Fibroblast of lung (primary cell): Measurements from ENCODE around the gene DCTN2. TPM values are rescaled to one million over a fixed set of nuclear protein-coding genes. Genes with fewer than 3 reads are reported as not detected.

Experiments used
- DNase-seq, 2 donors: peaks; one replicate each; pipeline versions ENCODE4 v3.0.0 to v3.0.0-alpha.2; 2010; ENCODE audit warnings: low read depth in 2 of 2
- H2AFZ ChIP-seq: 2 replicates; pipeline ENCODE4 v1.5.1; 2012; ENCODE audit warnings: low read length, control low read depth, inconsistent platforms
- H3K27ac ChIP-seq: 2 replicates; pipeline ENCODE4 v1.5.1; 2011; ENCODE audit warnings: low read length, control low read depth; ENCODE audit not compliant: insufficient read depth
- H3K27me3 ChIP-seq: 2 replicates; pipeline ENCODE4 v1.5.1; 2011; ENCODE audit warnings: mild to moderate bottlenecking, low read length; ENCODE audit not compliant: control insufficient read depth, insufficient read depth
- H3K36me3 ChIP-seq: 2 replicates; pipeline ENCODE4 v1.5.1; 2011; ENCODE audit warnings: low read length; ENCODE audit not compliant: control insufficient read depth, insufficient read depth
- H3K4me1 ChIP-seq: 2 replicates; pipeline ENCODE4 v1.5.1; 2011; ENCODE audit warnings: low read length; ENCODE audit not compliant: control insufficient read depth, insufficient read depth; ENCODE audit errors: extremely low read depth
- H3K4me2 ChIP-seq: 2 replicates; pipeline ENCODE4 v1.5.1; 2011; ENCODE audit warnings: low read length, control low read depth; ENCODE audit not compliant: insufficient read depth; ENCODE audit errors: extremely low read depth
- H3K4me3 ChIP-seq, 4 experiments: fragments of 200-600 bp in 1 of 4; sonication (generic) in 1 of 4; replicated peaks in 1 of 4; 2 replicates each; pipeline ENCODE4 v1.5.1; 2011 to 2016; ENCODE audit warnings: low read length in 4 of 4, low read depth in 3 of 4, mild to moderate bottlenecking in 3 of 4, control low read depth in 2 of 4, inconsistent platforms in 1 of 4, mixed read lengths in 1 of 4; ENCODE audit not compliant: insufficient read depth in 1 of 4; ENCODE audit errors: control extremely low read depth in 1 of 4
- H3K79me2 ChIP-seq: 2 replicates; pipeline ENCODE4 v1.5.1; 2012; ENCODE audit warnings: mild to moderate bottlenecking, low read length, inconsistent platforms; ENCODE audit not compliant: control insufficient read depth, insufficient read depth
- H3K9ac ChIP-seq: 2 replicates; pipeline ENCODE4 v1.5.1; 2011; ENCODE audit warnings: mild to moderate bottlenecking, low read length, control low read depth; ENCODE audit not compliant: insufficient read depth
- H3K9me3 ChIP-seq: 2 replicates; pipeline ENCODE4 v1.5.1; 2012; ENCODE audit warnings: low read depth, low read length; ENCODE audit not compliant: control insufficient read depth, insufficient read depth
- H4K20me1 ChIP-seq: 2 replicates; pipeline ENCODE4 v1.5.1; 2011; ENCODE audit warnings: low read length; ENCODE audit not compliant: control insufficient read depth, insufficient read depth; ENCODE audit errors: extremely low read depth
- CTCF ChIP-seq, 2 donors: IDR thresholded peaks in 1 of 2; conservative IDR thresholded peaks in 1 of 2; 1 replicate in 1 of 2; 2 replicates in 1 of 2; pipeline ENCODE4 v1.5.1; 2011 to 2012; ENCODE audit warnings: low read length in 2 of 2, control low read depth in 1 of 2, inconsistent platforms in 1 of 2, low read depth in 1 of 2, mild to moderate bottlenecking in 1 of 2
- EZH2 ChIP-seq: IDR thresholded peaks from 2 replicates; pipeline ENCODE4 v1.5.1; 2012; ENCODE audit warnings: low read length, control low read depth, mild to moderate bottlenecking; ENCODE audit errors: missing control alignments
- polyA minus RNA-seq: library from RNA; depleted of rRNA, polyadenylated mRNA; stranded (reverse); fragments of >200 nt; gene quantifications from 2 replicates; pipeline ENCODE4 v1.2.3, GENCODE V29; 2011; ENCODE audit warnings: low replicate concordance
- polyA plus RNA-seq, 2 donors: library from polyadenylated mRNA; depleted of rRNA in 1 of 2; stranded (reverse) in 1 of 2; unstranded in 1 of 2; fragments of >200 nt; gene quantifications; 2 replicates each; pipeline ENCODE4 v1.2.1, GENCODE V29; 2011 to 2012; ENCODE audit warnings: missing spikeins in 1 of 2
- total RNA-seq: library from RNA; depleted of rRNA; stranded (reverse); fragments of >200 nt; gene quantifications from 2 replicates; pipeline ENCODE4 v1.2.1, GENCODE V29; 2014

The DCTN2 gene
- total RNA-seq, result 101 and 108 TPM in 2 replicates
- 211 and 229 TPM in 2 replicates for polyA plus RNA-seq
- polyA plus RNA-seq (2012), result 160 and 172 TPM in 2 replicates
- polyA minus RNA-seq, result 97.2 and 166 TPM in 2 replicates

DNA sequence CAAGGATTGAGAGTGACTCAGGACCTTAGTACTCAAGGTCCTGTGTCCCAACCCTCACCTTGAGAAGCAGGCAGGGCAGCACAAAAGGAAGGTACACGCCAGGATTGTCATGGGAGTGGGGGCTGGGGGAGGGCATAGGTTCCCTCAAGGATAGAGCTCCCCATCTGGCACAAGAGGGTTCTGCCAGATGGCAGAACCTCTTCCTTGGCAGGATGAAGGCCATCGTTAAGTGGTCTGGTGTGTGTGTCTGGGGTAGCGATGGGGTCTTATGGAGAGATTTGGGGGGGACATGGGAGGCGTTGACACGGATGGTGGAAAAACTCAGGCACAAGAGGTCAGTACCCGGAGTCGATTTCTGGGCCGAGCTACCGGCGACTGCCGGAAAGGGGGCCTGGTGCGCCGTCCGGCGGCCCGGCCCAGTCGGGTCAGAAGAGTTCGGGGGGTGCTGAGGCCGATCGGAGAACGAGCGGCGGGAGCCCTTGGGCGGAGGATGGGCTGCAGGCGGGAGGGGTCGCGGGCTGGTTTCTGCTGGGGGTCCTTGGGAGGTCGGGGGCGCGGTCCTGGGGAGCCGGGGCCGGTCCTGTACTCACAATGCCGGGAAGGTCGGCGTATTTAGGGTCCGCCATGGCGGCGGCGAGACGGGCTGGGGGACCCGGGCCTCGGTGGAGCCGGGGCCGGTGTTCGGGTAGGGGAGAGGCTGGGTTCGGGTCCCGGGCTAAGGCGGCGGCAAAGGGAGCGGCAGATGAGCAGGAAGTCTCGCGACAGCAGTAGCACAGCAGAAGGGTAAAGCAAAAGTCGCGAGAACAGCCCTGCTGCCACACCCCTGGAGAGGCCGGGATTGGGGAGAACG is at the start of gene DCTN2:
TSS of gene DCTN2 (minus strand) at position 755 of the 850 bp plus-strand sequence. CDS start at position 626, 129 bp downstream.
- H2AFZ ChIP-seq, result peak within 1 kb of the TSS; percentile 34
- H3K27ac ChIP-seq, result peak within 1 kb of the TSS; percentile 82
- H3K9me3 ChIP-seq, result no peaks in the 10 kb centered on the region
- peaks cover 28% of the 10 kb centered on the region for H3K79me2 ChIP-seq
- peaks cover 10% of the 10 kb centered on the region for H3K27me3 ChIP-seq
- H3K4me2 ChIP-seq, result peak within 1 kb of the TSS; percentile 96
- H3K4me3 ChIP-seq, result peak within 1 kb of the TSS; percentile 78 to 96 (median 88)
- TF ChIP-seq EZH2 (no peak), CTCF (conservative IDR thresholded peaks at IDR 0.05 in 1 of 2, IDR thresholded peaks at IDR 0.05 in 1 of 2; ENCODE audit: low read depth in 1 of 2, low read length in 2 of 2) (peak in 1 of 2 donors; percentile 13)
- peaks cover 1% of the 10 kb centered on the region for H3K36me3 ChIP-seq
- peak within 1 kb of the TSS; percentile 90 for H3K9ac ChIP-seq
- peak; percentile 94 to 97 for DNase-seq
- H3K4me1 ChIP-seq, result peaks cover 7% of the 10 kb centered on the region
- no peaks in the 10 kb centered on the region for H4K20me1 ChIP-seq

DNA sequence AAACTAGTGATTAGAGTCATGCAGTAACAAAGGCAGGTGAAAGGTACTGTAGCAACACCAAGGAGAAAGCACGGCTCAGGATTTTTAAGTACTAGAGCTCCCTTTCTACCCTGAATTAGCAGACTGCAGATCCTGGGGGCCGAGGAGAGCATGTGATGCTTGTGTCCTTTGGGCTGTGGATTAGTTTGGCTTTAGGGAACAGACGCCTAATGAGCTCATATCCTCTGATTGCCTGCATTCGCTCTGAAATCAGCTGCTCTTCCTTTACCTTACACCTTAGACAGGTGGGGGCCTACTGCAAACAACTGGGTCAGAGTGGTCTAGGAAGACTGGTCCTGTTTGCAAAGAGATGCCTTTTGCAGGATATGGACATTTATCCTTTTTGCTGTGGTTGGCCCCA is 46.2 kb upstream of the DCTN2 start:
- H4K20me1 ChIP-seq, result no peaks in the 10 kb centered on the region
- H3K27me3 ChIP-seq, result peaks cover 2% of the 10 kb centered on the region
- H3K9ac ChIP-seq, result no peak overlapping the region
- H3K4me3 ChIP-seq, result no peak overlapping the region
- no peaks in the 10 kb centered on the region for H3K79me2 ChIP-seq
- H3K36me3 ChIP-seq, result no peaks in the 10 kb centered on the region
- no peak overlapping the region for H2AFZ ChIP-seq
- no peak for TF ChIP-seq CTCF (conservative IDR thresholded peaks at IDR 0.05 in 1 of 2, IDR thresholded peaks at IDR 0.05 in 1 of 2; ENCODE audit: low read depth in 1 of 2, low read length in 2 of 2)
- TF ChIP-seq EZH2, result no peak
- no peak overlapping the region for H3K4me2 ChIP-seq
- DNase-seq, result no peak
- peaks cover 5% of the 10 kb centered on the region for H3K4me1 ChIP-seq
- no peak overlapping the region for H3K27ac ChIP-seq
- no peaks in the 10 kb centered on the region for H3K9me3 ChIP-seq

DNA sequence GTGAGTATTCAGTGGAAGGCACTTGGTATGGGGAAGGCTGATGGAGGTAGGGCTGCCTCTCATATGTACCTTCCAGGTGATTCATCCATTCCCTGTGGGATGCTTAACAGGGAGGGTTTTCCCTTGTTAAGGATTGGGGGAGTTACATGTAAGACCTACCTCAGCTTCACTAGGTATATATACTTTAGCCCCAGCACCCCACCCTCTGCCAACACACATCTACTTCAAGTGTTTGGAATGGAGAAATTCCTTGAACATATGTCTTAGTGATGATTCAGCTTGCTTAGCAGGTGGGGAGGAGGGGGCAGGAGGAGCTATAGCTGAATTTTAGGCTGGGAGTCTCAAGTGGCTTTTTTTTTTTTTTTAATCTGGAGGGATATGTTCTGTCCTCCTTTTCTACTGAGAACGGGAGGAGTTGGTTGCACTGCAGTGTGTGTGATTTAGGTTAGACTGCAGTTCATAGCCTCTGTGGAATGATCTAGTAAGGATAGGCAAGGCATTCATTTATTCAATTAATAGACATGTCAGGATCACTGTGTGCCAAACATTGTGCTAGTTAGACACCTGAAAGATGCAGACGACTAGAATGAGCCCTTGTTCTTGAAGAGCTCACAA is 45.7 kb upstream of the DCTN2 start:
- no peaks in the 10 kb centered on the region for H3K79me2 ChIP-seq
- DNase-seq, result peak in 1 of 2 donors; percentile 53
- H3K4me3 ChIP-seq, result no peak overlapping the region
- no peak overlapping the region for H2AFZ ChIP-seq
- H3K27ac ChIP-seq, result no peak overlapping the region
- no peaks in the 10 kb centered on the region for H3K9me3 ChIP-seq
- no peaks in the 10 kb centered on the region for H3K36me3 ChIP-seq
- H4K20me1 ChIP-seq, result no peaks in the 10 kb centered on the region
- TF ChIP-seq CTCF (conservative IDR thresholded peaks at IDR 0.05 in 1 of 2, IDR thresholded peaks at IDR 0.05 in 1 of 2; ENCODE audit: low read depth in 1 of 2, low read length in 2 of 2) (no peak), EZH2 (no peak)
- no peak overlapping the region for H3K4me2 ChIP-seq
- H3K4me1 ChIP-seq, result peaks cover 5% of the 10 kb centered on the region
- peaks cover 2% of the 10 kb centered on the region for H3K27me3 ChIP-seq
- H3K9ac ChIP-seq, result no peak overlapping the region
